ENCODE results near the gene AK3. TPM values are rescaled to one million over a fixed set of nuclear protein-coding genes. Genes with fewer than 3 reads are reported as not detected.

Gene AK3
- total RNA-seq, 2 donors from 2014 or later: 51.5 to 59.8 TPM

DNA sequence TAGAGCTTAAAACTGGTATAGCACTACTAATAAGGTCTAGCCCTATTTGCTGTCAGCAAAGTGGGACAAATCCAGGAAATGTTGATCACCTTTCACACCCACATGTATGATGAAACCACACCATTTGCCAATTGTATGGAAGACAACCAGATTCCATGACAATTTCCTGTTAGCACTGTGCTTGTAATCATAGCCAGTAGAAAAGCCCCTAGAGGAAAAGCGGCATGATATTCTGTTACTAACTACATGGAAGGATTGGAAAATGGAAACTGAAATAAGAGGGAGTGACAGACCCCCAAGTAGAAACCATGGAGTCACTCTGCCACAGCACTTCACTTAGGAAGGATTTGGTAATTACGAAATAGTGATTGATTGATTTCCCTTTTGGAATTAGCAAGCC is 75.6 kb downstream of the AK3 start:
- Mint-ChIP-seq H3K36me3 (ENCODE audit: low read depth) (no peaks in the 10 kb centered on the region), H3K27me3 (ENCODE audit: insufficient read depth) (no peaks in the 10 kb centered on the region), H3K27ac (no peak overlapping the region), H3K4me1 (peaks cover 39% of the 10 kb centered on the region), H3K4me3 (peak overlapping the region; percentile 69), H3K9me3 (no peaks in the 10 kb centered on the region)
- Histone ChIP-seq H3K27me3 (ENCODE audit: control insufficient read depth, insufficient read depth, low read length, poor library complexity, severe bottlenecking) (no peaks in the 10 kb centered on the region), H3K4me1 (ENCODE audit: control insufficient read depth, insufficient read depth, low read length) (peaks cover 10% of the 10 kb centered on the region), H3K36me3 (ENCODE audit: control insufficient read depth, insufficient read depth, low read length) (no peaks in the 10 kb centered on the region), H3K4me3 (ENCODE audit: low read length) (peak overlapping the region; percentile 82), H3K27ac (ENCODE audit: low read depth, low read length) (no peak overlapping the region), H3K9me3 (ENCODE audit: control insufficient read depth, low read length) (no peaks in the 10 kb centered on the region), H3K9ac (ENCODE audit: extremely low read depth, low read length, poor library complexity, severe bottlenecking) (no peak overlapping the region)
- TF ChIP-seq, protein P1, sequence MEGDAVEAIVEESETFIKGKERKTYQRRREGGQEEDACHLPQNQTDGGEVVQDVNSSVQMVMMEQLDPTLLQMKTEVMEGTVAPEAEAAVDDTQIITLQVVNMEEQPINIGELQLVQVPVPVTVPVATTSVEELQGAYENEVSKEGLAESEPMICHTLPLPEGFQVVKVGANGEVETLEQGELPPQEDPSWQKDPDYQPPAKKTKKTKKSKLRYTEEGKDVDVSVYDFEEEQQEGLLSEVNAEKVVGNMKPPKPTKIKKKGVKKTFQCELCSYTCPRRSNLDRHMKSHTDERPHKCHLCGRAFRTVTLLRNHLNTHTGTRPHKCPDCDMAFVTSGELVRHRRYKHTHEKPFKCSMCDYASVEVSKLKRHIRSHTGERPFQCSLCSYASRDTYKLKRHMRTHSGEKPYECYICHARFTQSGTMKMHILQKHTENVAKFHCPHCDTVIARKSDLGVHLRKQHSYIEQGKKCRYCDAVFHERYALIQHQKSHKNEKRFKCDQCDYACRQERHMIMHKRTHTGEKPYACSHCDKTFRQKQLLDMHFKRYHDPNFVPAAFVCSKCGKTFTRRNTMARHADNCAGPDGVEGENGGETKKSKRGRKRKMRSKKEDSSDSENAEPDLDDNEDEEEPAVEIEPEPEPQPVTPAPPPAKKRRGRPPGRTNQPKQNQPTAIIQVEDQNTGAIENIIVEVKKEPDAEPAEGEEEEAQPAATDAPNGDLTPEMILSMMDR (conservative IDR thresholded peaks at IDR 0.05): no peak
- WGBS, 2 experiments (ENCODE audit: insufficient coverage in 1 of 2, insufficient read length in 1 of 2): 86 to 92% methylated on average over 1 to 2 of the region's 2 CpGs
- no peak for DNase-seq

DNA sequence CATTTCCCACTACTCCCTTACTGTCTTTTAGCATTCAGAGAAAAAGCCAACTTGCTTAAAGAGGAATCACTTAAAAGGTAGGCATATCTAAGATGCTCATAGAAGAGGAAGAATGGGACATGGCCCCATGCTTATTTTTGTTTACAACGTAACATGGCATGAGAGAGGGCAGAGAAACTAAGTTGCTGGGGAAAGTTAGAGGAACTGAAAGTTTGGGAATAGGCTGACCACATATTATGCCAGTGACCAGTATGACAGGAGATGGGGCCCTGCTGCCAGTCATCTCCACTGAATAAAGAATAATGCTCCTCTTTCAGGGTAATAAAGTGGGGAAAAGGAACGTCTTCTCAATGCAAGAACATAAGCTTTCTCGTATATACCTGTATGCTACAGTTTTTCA is 77.0 kb downstream of the AK3 start:
- WGBS, 2 experiments (ENCODE audit: insufficient coverage in 1 of 2, insufficient read length in 1 of 2): 90 to 92% methylated on average over 3 of the region's 3 CpGs
- no peaks in the 10 kb centered on the region for H3K27me3 ChIP-seq (ENCODE audit: control insufficient read depth, insufficient read depth, low read length, poor library complexity, severe bottlenecking)
- Mint-ChIP-seq H3K9me3 (no peaks in the 10 kb centered on the region), H3K4me3 (peak overlapping the region; percentile 73), H3K27me3 (ENCODE audit: insufficient read depth) (peaks cover 1% of the 10 kb centered on the region), H3K36me3 (ENCODE audit: low read depth) (peaks cover 3% of the 10 kb centered on the region), H3K4me1 (peaks cover 39% of the 10 kb centered on the region), H3K27ac (no peak overlapping the region)
- H3K36me3 ChIP-seq (ENCODE audit: control insufficient read depth, insufficient read depth, low read length): no peaks in the 10 kb centered on the region
- H3K9ac ChIP-seq (ENCODE audit: extremely low read depth, low read length, poor library complexity, severe bottlenecking): no peak overlapping the region
- peak overlapping the region; percentile 82 for H3K4me3 ChIP-seq (ENCODE audit: low read length)
- DNase-seq: no peak
- peaks cover 10% of the 10 kb centered on the region for H3K4me1 ChIP-seq (ENCODE audit: control insufficient read depth, insufficient read depth, low read length)
- H3K9me3 ChIP-seq (ENCODE audit: control insufficient read depth, low read length): no peaks in the 10 kb centered on the region
- TF ChIP-seq, protein P1 (conservative IDR thresholded peaks at IDR 0.05): no peak
- no peak overlapping the region for H3K27ac ChIP-seq (ENCODE audit: low read depth, low read length)

- no peaks in the 10 kb centered on the region for H3K9me3 ChIP-seq (ENCODE audit: control insufficient read depth, low read length)
- TF ChIP-seq, protein P1 (conservative IDR thresholded peaks at IDR 0.05): no peak
- WGBS, 2 experiments (ENCODE audit: insufficient coverage in 1 of 2, insufficient read length in 1 of 2): 57 to 65% methylated on average over 11 to 13 of the region's 13 CpGs
- peaks cover 39% of the 10 kb centered on the region for H3K4me1 Mint-ChIP-seq
- no peaks in the 10 kb centered on the region for H3K27me3 ChIP-seq (ENCODE audit: control insufficient read depth, insufficient read depth, low read length, poor library complexity, severe bottlenecking)
- H3K4me1 ChIP-seq (ENCODE audit: control insufficient read depth, insufficient read depth, low read length): peaks cover 10% of the 10 kb centered on the region
- H3K4me3 ChIP-seq (ENCODE audit: low read length): peak overlapping the region; percentile 82
- no peaks in the 10 kb centered on the region for H3K36me3 ChIP-seq (ENCODE audit: control insufficient read depth, insufficient read depth, low read length)
- H3K9ac ChIP-seq (ENCODE audit: extremely low read depth, low read length, poor library complexity, severe bottlenecking): peak overlapping the region; percentile 70
- H3K27ac Mint-ChIP-seq: peak overlapping the region; percentile 33
- H3K9me3 Mint-ChIP-seq: no peaks in the 10 kb centered on the region
- peak overlapping the region; percentile 73 for H3K4me3 Mint-ChIP-seq
- DNase-seq: no peak
- H3K27ac ChIP-seq (ENCODE audit: low read depth, low read length): no peak overlapping the region
- H3K27me3 Mint-ChIP-seq (ENCODE audit: insufficient read depth): peaks cover 1% of the 10 kb centered on the region
- H3K36me3 Mint-ChIP-seq (ENCODE audit: low read depth): peaks cover 3% of the 10 kb centered on the region
These were observed 77.8 kb downstream of the AK3 start for GRCh38 chr9:4662989-4663792.
